ENCODE measurements around the gene SNX20.

The SNX20 gene

GRCh38 chr16:50692999-50693781 is 12.1 kb upstream of the SNX20 start, which contains the start of gene NOD2:
Gene NOD2, plus strand, starts transcription at chr16:50693606. Its CDS starts 5,890 bp downstream, at chr16:50699496.
- Histone ChIP-seq H4K20me1 (ENCODE audit: insufficient read depth) (no peaks in the 10 kb centered on the region), H2AFZ (ENCODE audit: low read depth) (no peak within 1 kb of the TSS), H3K27ac (no peak within 1 kb of the TSS), H3K9ac (no peak within 1 kb of the TSS), H3K4me1 (ENCODE audit: low read depth, poor library complexity, severe bottlenecking) (no peaks in the 10 kb centered on the region), H3K27me3 (ENCODE audit: insufficient read depth, low read depth) (no peaks in the 10 kb centered on the region), H3K79me2 (ENCODE audit: insufficient read depth, low read depth) (no peaks in the 10 kb centered on the region), H3K4me2 (no peak within 1 kb of the TSS), H3K4me3 (IDR thresholded peaks at IDR 0.05; ENCODE audit: insufficient read depth, low read depth, low read length) (no peak within 1 kb of the TSS), H3K36me3 (ENCODE audit: insufficient read depth) (no peaks in the 10 kb centered on the region)
- no peak for TF ChIP-seq CTCF (conservative IDR thresholded peaks at IDR 0.05; ENCODE audit: low read depth, low read length)

- Histone ChIP-seq H3K4me3 (IDR thresholded peaks at IDR 0.05; ENCODE audit: insufficient read depth, low read depth, low read length) (no peak overlapping the region), H2AFZ (ENCODE audit: low read depth) (no peak overlapping the region), H3K4me2 (no peak overlapping the region)
Observed at GRCh38 chr16:50692644-50692998, 11.5 kb upstream of the SNX20 start.

GRCh38 chr16:50690177-50690576 is 9.1 kb upstream of the SNX20 start:
- H3K4me2 ChIP-seq = no peak overlapping the region
- no peak overlapping the region for H3K27ac ChIP-seq
- no peak overlapping the region for H3K4me3 ChIP-seq (IDR thresholded peaks at IDR 0.05; ENCODE audit: insufficient read depth, low read depth, low read length)
- no peak overlapping the region for H3K9ac ChIP-seq
- H3K36me3 ChIP-seq (ENCODE audit: insufficient read depth) = no peaks in the 10 kb centered on the region
- H3K79me2 ChIP-seq (ENCODE audit: insufficient read depth, low read depth) = no peaks in the 10 kb centered on the region
- TF ChIP-seq CTCF (conservative IDR thresholded peaks at IDR 0.05; ENCODE audit: low read depth, low read length) = no peak
- no peak overlapping the region for H2AFZ ChIP-seq (ENCODE audit: low read depth)
- no peaks in the 10 kb centered on the region for H3K27me3 ChIP-seq (ENCODE audit: insufficient read depth, low read depth)
- H4K20me1 ChIP-seq (ENCODE audit: insufficient read depth) = no peaks in the 10 kb centered on the region
- no peaks in the 10 kb centered on the region for H3K4me1 ChIP-seq (ENCODE audit: low read depth, poor library complexity, severe bottlenecking)

More at GRCh38 chr16:50692644-50692998, 11.5 kb upstream of the SNX20 start:
- Histone ChIP-seq H3K4me1 (ENCODE audit: low read depth, poor library complexity, severe bottlenecking) (no peaks in the 10 kb centered on the region), H3K36me3 (ENCODE audit: insufficient read depth) (no peaks in the 10 kb centered on the region), H3K9ac (no peak overlapping the region), H3K27ac (no peak overlapping the region), H3K27me3 (ENCODE audit: insufficient read depth, low read depth) (no peaks in the 10 kb centered on the region), H3K79me2 (ENCODE audit: insufficient read depth, low read depth) (no peaks in the 10 kb centered on the region), H4K20me1 (ENCODE audit: insufficient read depth) (no peaks in the 10 kb centered on the region)
- no peak for TF ChIP-seq CTCF (conservative IDR thresholded peaks at IDR 0.05; ENCODE audit: low read depth, low read length)

- TF ChIP-seq CTCF (conservative IDR thresholded peaks at IDR 0.05; ENCODE audit: low read depth, low read length) = no peak
- no peaks in the 10 kb centered on the region for H3K4me1 ChIP-seq (ENCODE audit: low read depth, poor library complexity, severe bottlenecking)
- H3K4me2 ChIP-seq = no peak overlapping the region
- no peaks in the 10 kb centered on the region for H3K27me3 ChIP-seq (ENCODE audit: insufficient read depth, low read depth)
- H3K79me2 ChIP-seq (ENCODE audit: insufficient read depth, low read depth) = no peaks in the 10 kb centered on the region
- H4K20me1 ChIP-seq (ENCODE audit: insufficient read depth) = no peaks in the 10 kb centered on the region
- no peak overlapping the region for H3K4me3 ChIP-seq (IDR thresholded peaks at IDR 0.05; ENCODE audit: insufficient read depth, low read depth, low read length)
- H3K9ac ChIP-seq = no peak overlapping the region
- no peak overlapping the region for H2AFZ ChIP-seq (ENCODE audit: low read depth)
- H3K27ac ChIP-seq = no peak overlapping the region
- H3K36me3 ChIP-seq (ENCODE audit: insufficient read depth) = no peaks in the 10 kb centered on the region
Observed at GRCh38 chr16:50688867-50689266, 7.8 kb upstream of the SNX20 start.

All from KMS-11 (cell line).